ENCODE measurements around the gene ELF5.
A peak's percentile ranks its signal among the peaks of the same experiment; 100 is the strongest.

The ELF5 gene

GRCh38 chr11:34521265-34521664 lies 7.7 kb upstream of the ELF5 start:
- no peak for DNase-seq

DNA sequence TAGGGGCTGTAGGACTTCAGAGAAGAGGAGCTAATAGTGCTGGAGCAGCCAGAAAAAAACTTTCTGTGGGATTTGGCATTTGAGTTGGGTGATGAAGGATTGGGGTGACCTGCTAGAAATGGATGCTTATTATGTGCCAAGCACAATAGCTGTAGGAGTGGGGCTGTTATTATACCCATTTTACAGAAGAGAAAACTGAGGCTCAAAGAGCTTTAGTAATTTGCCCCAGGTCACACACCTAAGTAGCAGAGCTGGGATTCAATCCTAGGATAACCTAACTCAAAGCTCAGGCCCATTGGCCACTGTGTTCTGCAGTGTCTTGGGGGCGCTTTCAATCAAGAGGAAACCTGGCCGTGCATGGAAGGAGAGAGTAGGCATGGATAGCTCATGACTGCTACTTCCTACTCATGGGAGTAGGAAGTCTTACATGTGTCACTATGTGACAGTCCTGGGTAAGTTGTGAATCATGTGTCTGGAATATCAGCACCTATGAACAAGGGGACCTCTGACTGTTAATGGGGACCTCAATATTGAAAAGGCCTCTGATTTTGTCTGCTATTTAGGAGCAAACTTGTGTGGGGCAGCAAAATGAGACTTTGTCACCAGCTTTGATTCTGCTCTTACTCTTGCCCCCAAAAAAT lies 6.1 kb upstream of the ELF5 start:
- no peak for DNase-seq

- DNase-seq = no peak
Measured at GRCh38 chr11:34516247-34517040, 2.9 kb upstream of the ELF5 start.

DNA sequence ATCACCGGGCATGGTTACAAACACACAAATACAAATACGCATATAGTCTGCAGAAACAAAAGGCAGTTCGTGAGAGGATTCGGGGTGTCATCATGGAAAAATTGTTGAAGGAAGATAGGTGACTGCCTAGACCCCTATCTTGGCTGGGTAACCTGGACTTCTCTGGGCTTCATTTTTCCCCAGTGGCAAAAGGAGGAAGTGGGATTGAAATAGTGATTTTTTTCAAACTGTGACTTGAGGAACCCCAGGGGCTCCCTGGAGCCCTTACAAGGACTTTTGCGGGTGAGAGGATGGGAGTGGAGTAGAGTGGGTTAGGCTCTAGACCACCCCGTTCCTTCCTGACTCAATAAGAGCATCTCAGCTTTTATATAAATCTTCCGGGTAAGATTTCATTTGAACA lies 1.0 kb upstream of the ELF5 start:
- no peak for DNase-seq

DNA sequence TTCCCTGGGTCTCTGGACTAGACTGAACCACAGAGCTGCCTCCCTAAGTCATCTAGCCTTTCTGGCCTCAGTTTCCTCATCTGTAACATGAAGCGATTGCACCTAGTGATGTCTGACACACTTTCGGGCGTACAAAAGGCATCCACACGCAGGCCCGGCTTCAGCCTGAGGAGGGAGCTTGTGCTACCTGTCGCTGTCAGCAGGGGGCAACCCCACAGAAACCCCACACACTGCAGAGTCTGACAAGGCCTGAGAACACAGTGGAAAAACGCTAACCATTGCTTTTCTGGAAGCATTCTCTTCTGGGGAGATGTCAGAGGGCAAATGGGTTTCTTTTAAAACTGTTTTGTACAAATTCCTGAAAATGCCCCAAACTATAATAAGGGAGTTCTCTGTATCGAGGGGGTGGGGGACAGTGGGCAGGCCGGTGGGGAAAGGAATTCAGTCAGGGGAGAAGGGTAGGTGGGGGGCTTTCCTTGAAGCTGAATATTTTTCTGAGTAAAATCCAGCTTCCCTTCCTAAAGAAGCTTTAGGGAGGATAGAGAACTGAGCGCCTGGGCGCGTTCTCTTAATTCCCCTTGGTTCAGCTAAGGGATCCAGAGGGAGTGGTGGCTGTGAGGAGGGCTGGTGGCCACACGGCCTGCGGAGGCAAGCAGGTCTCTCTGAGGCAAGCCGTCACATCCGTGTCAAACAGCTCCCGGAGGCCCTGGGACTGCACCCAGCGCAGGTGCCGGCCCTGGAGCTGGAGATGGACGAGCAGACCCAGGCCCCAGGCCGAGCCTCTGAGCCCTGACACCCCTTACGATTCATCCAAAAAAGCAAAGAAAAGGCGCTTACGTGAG lies 533 bp downstream of the ELF5 start:
- no peak for DNase-seq

- DNase-seq = no peak
Measured at GRCh38 chr11:34510673-34511072, 2.9 kb downstream of the ELF5 start.

DNA sequence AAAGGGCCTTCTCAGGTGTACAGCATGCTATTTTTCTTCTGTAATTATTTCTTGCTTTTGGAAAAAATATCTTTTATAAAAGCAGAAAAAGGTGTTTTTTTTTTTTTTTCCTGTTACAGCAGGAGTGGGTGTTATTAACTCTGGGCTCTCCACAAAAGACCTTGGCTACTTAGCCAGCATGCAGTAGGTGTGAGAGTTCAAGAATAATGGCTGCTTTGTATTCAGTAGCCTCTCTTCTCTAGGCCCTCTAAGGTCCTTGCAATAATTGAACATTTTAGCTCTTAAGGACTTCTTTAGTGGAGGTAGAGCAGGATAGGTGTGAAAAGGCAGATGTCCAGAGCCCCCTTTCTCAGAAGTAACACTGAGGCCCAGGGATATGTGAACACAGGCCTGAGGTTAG lies 3.4 kb downstream of the ELF5 start:
- no peak for DNase-seq

- no peak for DNase-seq
Measured at GRCh38 chr11:34509336-34509876, 4.2 kb downstream of the ELF5 start.

DNA sequence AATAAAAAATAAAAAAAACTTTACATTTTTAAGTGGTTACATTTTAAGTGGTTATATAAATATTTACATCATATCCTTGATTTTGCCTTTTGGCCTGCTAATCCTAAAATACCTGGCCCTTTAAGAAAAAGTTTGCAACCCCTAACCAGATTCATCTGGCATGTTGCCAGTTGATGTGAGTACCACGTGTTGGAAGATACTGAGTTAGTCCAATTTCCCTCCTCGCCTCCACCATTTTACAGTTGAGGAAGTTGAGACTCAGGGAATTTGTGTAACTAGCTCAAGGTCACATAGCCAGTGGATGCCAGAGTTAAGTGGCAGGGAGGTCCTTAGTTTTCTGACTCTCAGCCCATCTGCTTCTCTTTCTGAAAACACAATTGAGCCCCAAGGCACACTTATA lies 5.1 kb downstream of the ELF5 start:
- DNase-seq = no peak

GRCh38 chr11:34507610-34508009 lies 6.0 kb downstream of the ELF5 start:
- no peak for DNase-seq

GRCh38 chr11:34507156-34507555 lies 6.4 kb downstream of the ELF5 start:
- no peak for DNase-seq

GRCh38 chr11:34505874-34506273 lies 7.7 kb downstream of the ELF5 start:
- no peak for DNase-seq

DNA sequence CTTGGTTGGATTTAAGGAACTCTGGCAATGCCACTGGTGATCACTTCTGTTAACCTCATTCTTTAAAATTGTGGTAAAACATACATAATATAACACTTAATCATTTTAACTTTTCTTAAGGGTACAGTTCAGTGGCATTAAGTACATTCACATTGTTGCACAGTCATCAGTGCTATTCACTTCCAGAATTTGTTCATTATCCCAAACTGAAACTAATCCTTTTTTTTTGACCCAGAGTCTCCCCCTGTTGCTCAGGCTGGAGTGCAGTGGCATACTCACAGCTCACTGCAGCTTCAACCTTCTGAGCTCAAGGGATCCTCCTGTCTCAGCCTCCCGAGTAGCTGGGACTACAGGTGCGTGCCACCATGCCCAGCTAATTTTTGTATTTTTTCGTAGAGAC lies 10.6 kb downstream of the ELF5 start:
- DNase-seq = no peak

DNA sequence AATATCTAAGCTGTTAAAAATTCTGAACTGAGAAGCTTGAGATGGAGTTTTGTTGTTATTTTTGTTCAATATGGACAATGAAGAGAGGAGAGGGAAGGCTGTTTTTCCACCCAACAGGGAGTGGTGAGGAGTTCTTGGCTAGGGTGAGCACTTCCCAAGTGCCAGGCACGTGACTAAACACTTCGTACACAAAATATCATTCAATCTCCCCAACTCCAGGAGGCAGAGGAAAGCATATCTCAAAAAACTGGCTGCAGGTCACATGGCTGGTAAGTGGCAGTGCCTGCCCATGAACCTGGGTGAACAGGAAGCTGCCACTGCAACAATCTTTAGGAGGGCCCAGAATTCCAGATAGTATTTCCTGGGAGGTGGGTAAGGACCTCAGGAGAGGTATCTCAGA lies 11.6 kb downstream of the ELF5 start:
- no peak for DNase-seq

- no peak for DNase-seq
Measured at GRCh38 chr11:34501500-34501899, 12.1 kb downstream of the ELF5 start.

- no peak for DNase-seq
Measured at GRCh38 chr11:34499719-34500500, 13.7 kb downstream of the ELF5 start.

- no peak for DNase-seq
Measured at GRCh38 chr11:34495724-34496377, 17.7 kb downstream of the ELF5 start.

- DNase-seq = no peak
Measured at GRCh38 chr11:34495239-34495723, 18.3 kb downstream of the ELF5 start.

GRCh38 chr11:34493926-34494595 lies 19.5 kb downstream of the ELF5 start:
- no peak for DNase-seq

- no peak for DNase-seq
Measured at GRCh38 chr11:34493468-34493867, 20.1 kb downstream of the ELF5 start.

GRCh38 chr11:34492806-34493414 lies 20.7 kb downstream of the ELF5 start:
- peak; percentile 67 for DNase-seq

Measured in NCI-H1105 treated with DMSO at 0.1 percent for 48 hours (cell line).